ENCODE data around the gene PRKCD.

PRKCD gene

GRCh38 chr3:53171827-53172505 lies 11.0 kb downstream of the PRKCD start:
- peak in 1 of 2 donors; percentile 68 for DNase-seq

- DNase-seq, result no peak
Measured at GRCh38 chr3:53173107-53173506, 12.1 kb downstream of the PRKCD start.

GRCh38 chr3:53174346-53175250 lies 13.6 kb downstream of the PRKCD start:
- DNase-seq, result no peak

DNA sequence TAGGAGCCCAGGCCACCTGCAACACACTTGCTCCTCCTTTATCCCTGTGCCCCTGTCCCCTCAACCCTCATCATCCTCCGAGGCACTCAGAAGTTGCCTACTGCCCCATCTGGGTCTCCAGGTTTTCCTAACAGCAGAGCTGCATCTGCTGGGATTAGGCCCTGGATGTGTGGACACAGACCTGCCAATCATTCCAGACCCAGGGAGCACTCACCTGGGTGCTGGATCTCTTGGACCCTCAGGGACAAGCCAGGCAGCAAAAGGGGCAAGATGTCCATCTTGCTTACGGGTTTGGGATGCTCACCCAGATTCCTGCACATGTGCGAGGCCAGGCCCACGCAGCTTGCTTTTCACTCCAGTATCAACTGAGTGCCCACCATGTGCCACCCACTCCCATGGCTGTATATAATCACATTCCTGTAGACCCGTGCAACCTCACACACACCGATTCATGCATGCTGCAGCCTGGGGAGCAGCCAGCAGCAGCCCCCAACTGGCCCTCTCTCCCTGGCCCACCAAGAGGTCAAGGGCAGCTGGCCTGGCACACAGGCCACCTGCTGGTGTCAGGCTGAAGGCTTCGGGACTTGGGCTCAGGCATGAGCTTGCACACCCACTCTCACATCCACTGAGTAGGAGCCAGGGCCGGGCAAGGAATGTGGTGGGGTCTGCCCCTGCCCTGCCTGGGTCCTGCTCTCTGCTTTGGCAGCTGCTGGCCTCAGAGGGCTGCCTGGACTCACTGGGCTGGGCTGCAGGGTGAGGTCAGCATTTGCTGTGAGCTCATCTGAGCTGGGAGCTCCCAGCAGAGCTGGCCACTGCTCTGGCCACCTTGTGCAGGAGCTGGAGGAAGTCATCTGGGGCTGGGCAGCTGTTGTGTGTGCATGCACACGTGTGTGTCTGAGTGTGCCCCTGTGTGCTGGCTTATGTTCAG lies 14.9 kb downstream of the PRKCD start:
- DNase-seq, result no peak

GRCh38 chr3:53178246-53178645 lies 17.2 kb downstream of the PRKCD start:
- no peak for DNase-seq

DNA sequence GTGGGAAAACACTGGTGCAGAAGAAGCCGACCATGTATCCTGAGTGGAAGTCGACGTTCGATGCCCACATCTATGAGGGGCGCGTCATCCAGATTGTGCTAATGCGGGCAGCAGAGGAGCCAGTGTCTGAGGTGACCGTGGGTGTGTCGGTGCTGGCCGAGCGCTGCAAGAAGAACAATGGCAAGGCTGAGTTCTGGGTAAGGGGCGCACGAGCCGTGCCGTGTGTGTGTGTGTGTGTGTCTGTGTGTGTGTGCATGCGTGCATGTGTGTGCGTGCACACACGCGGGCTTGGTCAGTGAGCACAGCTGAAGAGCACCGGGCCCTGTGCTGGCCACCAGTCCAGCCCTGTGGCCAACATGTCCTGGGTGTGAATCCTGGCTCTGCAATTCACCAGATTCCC lies 18.6 kb downstream of the PRKCD start:
- DNase-seq, result no peak

- DNase-seq, result peak; percentile 84 to 91
Measured at GRCh38 chr3:53180305-53181023, 19.5 kb downstream of the PRKCD start.

- no peak for DNase-seq
Measured at GRCh38 chr3:53181024-53181371, 20.0 kb downstream of the PRKCD start.

DNA sequence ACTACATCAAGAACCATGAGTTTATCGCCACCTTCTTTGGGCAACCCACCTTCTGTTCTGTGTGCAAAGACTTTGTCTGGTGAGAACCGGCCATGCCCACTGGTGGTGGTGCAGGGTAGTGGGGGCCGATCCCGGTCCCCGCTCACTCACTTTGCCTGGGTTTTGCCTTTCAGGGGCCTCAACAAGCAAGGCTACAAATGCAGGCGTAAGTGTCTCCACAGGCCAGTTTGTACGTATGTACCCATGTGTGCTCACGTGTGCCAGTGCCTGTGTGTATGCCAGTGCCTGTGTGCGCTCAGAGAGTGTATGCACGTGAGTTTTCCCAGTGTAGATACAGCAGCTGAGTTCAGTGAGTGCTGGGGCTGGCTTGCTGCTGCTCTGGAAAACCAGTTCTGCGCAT lies 20.5 kb downstream of the PRKCD start:
- no peak for DNase-seq

DNA sequence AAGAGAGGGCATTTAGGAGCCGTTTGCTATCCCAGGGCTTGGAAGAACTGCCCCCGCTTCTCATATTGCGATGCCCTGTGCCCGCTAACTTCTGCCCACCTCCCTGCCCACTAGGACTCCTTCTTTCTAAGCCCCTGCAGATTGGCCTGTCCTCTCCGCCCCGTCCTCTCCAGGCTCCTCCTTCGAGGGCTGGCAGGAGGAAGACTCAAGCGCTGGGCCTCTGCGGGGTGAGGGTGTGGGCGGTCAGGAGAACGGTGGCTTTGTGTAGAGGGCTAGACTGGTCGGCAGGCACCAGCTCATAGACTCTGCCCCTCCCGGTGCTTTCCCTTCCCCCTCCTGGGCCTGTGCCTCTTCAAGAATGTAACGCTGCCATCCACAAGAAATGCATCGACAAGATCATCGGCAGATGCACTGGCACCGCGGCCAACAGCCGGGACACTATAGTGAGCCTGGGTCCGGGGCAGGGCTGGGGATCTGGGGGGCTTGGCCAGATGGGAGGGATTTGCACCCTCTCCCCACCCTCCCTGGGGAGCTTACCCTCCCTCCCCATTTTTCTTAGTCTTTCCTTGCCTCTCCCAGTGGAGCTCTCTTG lies 21.9 kb downstream of the PRKCD start:
- no peak for DNase-seq

- DNase-seq, result no peak
Measured at GRCh38 chr3:53183514-53183913, 22.5 kb downstream of the PRKCD start.

DNA sequence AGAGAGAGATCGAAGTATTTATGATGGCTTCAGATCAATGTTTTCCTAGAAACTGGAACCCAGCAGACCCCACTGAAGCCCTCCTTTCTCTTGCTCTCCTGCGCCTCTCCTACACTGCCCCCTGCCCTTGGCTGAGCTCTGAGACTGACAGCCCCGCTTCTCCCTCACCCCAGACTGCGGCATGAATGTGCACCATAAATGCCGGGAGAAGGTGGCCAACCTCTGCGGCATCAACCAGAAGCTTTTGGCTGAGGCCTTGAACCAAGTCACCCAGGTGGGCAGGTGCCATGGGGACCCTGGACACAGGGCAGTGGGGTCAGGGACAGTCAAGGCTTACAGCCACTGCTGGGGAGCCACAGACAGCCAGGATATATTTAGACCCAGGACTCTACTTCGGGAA lies 23.7 kb downstream of the PRKCD start:
- DNase-seq, result no peak

DNA sequence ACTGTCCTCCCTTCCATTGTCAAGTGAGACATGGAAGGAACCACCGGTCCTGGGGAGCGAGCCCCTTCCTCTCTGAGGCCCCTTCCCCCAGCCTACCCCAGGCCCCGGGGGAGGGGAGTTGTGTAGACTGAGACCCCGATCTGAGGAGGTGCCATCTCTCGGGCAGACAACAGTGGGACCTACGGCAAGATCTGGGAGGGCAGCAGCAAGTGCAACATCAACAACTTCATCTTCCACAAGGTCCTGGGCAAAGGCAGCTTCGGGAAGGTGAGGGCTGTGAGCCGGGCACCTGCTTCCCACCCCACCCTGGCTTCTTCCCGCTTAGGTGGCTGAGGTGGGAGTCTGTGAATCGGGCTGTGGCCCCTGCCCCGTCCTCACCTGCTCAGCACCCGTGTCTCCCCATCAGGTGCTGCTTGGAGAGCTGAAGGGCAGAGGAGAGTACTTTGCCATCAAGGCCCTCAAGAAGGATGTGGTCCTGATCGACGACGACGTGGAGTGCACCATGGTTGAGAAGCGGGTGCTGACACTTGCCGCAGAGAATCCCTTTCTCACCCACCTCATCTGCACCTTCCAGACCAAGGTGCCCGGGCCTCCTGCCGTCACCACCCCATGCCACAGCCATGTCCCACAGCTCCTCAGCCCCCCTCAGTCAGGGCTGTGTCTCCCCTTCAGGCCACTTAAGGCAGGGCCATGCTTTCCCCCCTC lies 24.9 kb downstream of the PRKCD start:
- no peak for DNase-seq

- DNase-seq, result no peak
Measured at GRCh38 chr3:53186726-53187125, 25.7 kb downstream of the PRKCD start.

- no peak for DNase-seq
Measured at GRCh38 chr3:53187430-53187829, 26.4 kb downstream of the PRKCD start.

- DNase-seq, result no peak
Measured at GRCh38 chr3:53188136-53188685, 27.2 kb downstream of the PRKCD start.

- DNase-seq, result no peak
Measured at GRCh38 chr3:53188720-53189119, 27.7 kb downstream of the PRKCD start.

DNA sequence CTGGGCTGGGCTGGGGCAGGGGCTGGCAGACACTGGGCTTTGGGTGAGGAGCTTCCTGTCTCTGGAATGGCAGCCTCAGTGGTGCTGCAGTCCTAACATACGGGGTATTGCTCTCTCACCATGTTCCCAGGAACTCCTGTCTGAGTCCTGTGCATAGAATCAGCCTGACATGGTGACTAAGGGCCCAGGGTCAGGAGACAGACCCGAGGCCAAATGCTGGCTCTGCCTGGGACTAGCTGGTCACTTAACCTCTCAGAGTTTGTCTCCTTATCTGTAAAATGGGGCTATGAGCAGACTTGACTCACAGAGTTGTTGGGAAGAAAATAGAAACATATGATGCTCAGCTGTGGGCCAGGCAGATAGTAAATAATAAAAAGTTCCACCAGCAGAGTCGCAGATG lies 28.3 kb downstream of the PRKCD start:
- no peak for DNase-seq

DNA sequence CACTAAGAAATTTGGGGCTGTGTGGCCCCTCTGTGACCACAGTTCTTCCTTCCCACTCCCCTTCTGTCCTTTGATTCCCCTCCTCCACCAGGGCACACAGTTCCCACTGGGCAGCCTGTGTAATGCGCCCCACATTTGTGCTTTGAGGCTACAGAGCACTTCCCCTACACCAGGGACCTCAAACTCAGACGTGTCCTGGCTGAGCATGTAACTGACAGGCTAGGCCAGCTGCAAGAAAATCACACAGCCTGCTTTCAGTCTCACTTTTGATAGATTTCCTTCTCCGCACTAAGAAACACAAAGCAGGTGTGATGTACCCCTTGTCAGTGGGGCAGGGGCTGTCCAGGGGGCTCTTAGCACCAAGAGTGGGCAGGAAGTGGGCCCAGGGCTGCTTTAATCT lies 29.6 kb downstream of the PRKCD start:
- DNase-seq, result no peak

DNA sequence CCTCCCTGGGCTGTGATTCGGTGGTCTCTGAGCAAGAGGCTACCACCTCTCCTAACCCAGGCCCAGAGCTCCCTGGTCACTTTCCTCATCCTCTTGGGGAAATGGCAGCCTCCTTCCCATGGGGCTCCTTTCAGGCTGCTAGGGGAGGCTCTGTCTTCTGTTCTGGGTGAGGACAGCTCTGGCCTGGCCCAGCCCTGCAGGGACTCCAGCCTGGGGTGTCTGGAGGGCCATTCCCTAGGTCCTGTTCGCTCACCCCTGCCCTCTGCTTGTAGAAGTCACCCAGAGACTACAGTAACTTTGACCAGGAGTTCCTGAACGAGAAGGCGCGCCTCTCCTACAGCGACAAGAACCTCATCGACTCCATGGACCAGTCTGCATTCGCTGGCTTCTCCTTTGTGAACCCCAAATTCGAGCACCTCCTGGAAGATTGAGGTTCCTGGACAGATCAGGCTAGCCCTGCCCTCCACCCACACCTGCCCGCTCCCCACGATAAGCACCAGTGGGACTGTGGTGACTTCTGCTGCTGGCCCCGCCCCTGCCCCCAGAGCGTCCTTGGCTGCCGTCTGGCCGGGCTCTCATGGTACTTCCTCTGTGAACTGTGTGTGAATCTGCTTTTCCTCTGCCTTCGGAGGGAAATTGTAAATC lies 30.9 kb downstream of the PRKCD start:
- DNase-seq, result no peak

GRCh38 chr3:53192608-53193007 lies 31.6 kb downstream of the PRKCD start:
- DNase-seq, result no peak

All from inflammatory macrophage treated with lipopolysaccharide for 1 hour (primary cell).